NCI-H2196 treated with DMSO at 0.1 percent for 48 hours (cell line): ENCODE results near the gene NDUFA13.

Source experiments
- DNase-seq: peaks from one replicate; lab custom pipeline; 2025; ENCODE audit not compliant: unreplicated experiment; lab: John Stamatoyannopoulos, UW

NDUFA13 gene

GRCh38 chr19:19488875-19489690 is 26.9 kb upstream of the NDUFA13 start:
- peak; percentile 94 for DNase-seq

DNA sequence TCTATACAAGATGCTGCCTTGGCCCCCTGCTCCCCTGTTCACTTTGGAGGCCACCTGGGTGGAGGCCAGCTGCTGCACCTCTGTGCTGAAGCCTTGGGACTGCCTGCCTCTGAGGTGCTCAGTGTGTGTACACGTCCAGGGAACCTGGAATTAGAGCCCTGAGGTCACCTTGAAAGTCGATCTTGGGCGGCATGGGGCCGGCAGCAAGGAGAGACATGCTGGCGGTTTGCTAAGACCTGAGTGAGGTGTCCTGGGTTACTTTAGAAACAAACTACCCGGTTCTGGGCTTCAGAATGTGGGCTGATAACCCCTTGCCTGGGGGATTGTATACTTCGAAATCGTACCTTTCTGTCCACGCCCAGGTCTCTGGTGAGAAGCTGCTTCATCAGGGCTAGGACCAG is 26.2 kb upstream of the NDUFA13 start:
- no peak for DNase-seq

GRCh38 chr19:19490214-19490968 is 25.6 kb upstream of the NDUFA13 start:
- DNase-seq: peak; percentile 45

DNA sequence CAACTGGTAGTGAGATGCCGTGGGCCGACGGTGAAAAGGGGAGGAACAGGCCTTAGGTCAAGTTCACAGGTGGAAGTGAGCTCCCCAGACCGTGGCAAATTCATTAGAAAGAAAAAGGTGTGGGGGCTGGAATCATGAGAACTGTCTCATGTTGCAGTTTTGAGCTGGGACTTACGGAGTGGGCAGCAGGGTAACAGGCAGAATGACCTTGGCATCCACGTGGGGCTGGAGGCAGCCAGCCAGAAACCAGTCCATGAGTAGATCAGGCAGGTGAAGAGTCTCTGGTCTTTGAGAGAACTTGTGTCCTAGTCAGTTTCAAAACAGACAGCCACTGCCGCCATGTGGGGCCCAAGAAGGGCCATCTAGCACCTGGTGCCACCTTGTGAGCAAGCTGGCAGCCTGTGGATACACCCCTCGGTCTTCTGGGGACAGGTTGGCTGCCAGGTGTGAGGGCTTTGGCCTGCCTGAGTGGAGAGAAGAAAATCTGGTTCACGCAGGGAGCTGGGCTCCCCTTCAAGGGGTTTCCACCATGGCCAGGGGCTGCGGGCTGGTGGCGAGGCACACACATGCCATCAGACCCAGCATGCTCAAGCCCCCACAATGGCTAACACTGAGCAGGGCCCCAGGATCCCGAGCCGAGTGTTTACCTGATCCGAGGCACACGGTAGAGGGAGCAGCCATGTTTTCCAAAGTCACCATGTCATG is 24.6 kb upstream of the NDUFA13 start:
- no peak for DNase-seq

GRCh38 chr19:19492026-19492610 is 23.9 kb upstream of the NDUFA13 start:
- DNase-seq: no peak

DNA sequence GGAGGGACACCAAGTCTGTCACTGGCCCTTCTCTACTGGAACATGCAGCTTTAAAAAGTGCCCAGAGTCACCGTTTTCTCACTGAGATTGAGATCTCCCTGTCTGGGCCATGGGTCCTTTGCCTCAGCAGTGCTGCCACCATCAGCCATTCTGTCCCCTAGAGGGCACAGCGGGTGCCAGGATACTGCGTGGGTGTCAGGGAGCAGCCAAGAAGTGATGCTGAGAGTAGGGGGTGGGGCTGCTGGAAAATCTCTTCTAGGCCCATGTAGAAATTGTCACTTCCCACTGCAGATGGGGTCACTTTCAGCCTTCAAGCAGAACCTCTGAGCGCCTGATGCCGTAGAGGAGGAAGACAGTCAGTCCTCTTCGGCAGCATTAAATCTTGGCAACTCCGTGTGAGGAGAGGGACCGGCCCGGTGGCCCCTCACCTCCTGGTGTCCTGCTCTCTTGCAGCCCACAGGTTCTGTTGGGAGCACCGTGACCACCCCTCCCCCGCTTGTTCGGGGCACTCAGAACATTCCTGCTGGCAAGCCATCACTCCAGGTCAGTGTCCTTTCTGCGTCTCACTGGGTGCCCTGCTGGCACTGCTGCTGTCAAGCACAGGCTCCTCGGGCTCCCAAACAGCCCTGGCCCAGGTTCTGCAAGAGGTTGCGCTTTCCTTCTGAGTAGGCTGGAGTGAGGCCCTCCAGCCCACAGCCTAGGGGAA is 22.0 kb upstream of the NDUFA13 start:
- no peak for DNase-seq

DNA sequence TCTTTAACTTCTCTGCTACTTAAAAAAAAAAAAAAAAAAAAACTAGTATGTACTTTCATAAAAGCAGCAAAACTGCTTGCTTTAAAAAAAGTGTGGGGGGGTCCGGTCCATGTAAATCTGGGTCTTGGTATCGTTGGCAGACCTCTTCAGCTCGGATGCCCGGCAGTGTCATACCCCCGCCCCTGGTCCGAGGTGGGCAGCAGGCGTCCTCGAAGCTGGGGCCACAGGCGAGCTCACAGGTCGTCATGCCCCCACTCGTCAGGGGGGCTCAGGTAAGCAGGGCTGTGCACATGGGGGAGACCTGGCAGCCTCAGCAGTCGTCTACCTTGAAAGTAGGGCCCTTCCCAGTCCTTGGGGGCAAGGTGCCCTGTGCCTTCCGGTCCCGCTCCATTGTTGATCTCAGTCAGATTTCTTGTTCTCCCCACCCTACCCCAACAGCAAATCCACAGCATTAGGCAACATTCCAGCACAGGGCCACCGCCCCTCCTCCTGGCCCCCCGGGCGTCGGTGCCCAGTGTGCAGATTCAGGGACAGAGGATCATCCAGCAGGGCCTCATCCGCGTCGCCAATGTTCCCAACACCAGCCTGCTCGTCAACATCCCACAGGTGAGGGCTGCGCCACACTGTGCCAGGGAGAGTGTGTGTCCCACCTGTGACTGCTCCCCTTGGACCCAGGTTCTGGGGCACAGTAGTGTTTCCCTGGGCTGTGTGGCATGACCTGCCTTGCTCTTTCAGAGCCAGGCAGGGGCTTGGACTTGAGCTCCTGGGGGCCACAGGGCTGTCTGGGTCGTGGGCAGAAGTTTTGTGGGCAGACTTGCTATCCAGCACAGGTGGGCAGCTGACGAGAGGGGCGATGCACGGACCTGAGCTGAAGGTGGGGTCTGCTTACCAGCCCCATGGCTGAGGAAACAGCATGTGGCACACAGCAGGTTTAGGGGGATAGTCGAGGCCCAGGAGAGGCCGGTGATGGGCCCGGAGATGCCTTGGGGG is 20.1 kb upstream of the NDUFA13 start:
- DNase-seq: no peak

- no peak for DNase-seq
Measured at GRCh38 chr19:19498255-19498991, 17.6 kb upstream of the NDUFA13 start.

GRCh38 chr19:19499272-19499995 is 16.6 kb upstream of the NDUFA13 start:
- no peak for DNase-seq

DNA sequence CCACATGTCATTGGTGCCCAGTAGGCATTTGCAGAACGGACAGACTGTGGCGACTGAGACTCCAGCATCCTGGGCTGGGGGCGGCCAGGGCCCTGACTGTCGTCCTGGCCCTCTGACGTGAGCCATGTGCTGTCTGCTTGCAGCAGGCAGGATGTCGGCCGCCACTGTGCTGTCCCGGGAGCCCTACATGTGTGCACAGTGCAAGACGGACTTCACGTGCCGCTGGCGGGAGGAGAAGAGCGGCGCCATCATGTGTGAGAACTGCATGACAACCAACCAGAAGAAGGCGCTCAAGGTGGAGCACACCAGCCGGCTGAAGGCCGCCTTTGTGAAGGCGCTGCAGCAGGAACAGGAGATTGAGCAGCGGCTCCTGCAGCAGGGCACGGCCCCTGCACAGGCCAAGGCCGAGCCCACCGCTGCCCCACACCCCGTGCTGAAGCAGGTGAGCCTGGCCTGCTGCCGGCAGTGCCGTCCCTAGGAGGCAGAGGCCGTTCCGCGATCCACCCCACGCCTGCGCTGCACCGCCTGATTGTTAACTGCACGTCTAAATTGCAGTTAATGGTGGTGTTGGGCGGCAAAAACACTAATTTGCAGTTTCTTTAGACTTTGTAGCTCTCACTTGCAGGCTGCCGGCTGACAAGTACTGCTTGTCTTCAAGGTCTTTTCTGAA is 14.9 kb upstream of the NDUFA13 start:
- no peak for DNase-seq

- no peak for DNase-seq
Measured at GRCh38 chr19:19501798-19502197, 14.2 kb upstream of the NDUFA13 start.

- DNase-seq: no peak
Measured at GRCh38 chr19:19502281-19502680, 13.7 kb upstream of the NDUFA13 start.

DNA sequence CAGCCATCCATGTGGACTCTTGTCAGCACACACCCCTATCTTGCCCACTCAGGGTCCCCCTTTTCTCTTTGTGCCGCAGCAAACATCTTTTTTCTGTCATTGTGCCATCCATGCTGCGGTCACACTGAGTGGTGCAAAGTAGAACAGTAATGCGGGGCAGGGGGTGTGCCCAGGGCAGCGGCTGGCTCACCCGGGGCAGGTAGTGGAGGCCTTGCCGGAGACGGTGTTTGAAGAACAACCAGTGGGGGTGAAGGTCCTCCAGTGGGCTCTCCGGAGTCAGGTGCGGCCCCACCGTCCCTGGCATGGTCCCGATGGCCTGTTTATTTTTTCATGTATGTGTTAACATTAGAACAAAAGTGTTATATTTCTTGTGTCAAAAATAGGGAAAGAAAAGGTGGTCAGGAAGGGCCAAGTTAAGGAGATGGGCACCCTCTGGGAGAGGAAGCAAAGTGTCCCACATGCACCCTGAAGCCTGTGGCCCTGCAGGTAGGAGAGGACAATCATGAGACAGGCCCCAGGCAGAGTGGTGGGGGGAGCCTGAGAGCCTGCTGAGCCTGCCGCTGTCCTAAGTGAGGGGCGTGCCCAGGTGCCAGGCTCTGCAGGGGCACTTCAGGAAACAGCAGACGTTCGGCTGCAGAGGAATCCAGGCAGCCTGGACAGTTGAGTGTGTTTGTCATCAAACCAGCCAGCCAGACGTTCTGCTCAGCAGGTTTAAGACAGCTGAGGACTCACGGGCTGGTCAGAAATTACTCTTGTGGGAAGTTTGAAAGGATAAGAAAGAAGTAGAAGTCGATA is 13.0 kb upstream of the NDUFA13 start:
- no peak for DNase-seq

GRCh38 chr19:19504754-19505668 is 11.0 kb upstream of the NDUFA13 start:
- DNase-seq: no peak

DNA sequence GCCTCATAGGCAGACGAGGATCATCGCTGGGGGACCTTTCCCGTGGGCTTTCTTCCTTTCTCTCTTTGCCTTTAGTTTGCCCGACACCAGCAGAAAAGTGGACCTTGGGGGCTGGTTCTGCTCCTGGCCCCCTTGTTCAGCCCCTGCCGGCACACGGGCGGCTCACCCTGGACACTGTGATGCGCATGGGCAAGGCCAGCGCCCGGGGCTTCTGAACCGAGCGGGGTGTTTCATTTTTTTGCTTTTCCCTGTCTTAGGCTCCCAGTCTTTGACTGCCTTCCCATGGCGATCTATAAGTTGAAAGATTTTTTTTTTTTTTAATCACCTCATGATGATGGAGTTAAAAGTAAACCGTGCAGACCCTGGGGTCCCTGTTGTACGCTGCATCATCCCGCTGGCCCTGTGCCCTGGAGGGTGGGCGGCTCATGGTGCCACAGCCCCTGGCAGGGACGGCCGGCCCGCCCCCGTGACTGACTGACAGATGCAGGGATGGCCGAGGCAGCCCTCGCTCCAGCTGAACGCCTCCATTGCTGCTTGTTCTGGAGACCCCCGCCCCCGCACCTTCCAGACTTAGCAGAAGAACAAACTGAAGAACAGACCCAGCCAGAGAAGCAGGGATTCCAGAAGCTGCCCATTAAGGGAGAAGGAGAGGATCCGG is 10.2 kb upstream of the NDUFA13 start:
- DNase-seq: no peak
